Testis (tissue), 2 donors: ENCODE data around the gene FRAT2.

Experiments
- POLR2A ChIP-seq: fragments of 450-650 bp; IDR thresholded peaks from one replicate; pipeline ENCODE4 v1.6.1; 2017; ENCODE audit warnings: antibody characterized with exemption, mild to moderate bottlenecking, moderate library complexity
- TF ChIP-seq, protein P1 (sequence below), 3 experiments: fragments of 450-650 bp in 2 of 3; fragments of 200-600 bp in 1 of 3; sonication (generic) in 1 of 3; IDR thresholded peaks; one replicate each; pipeline ENCODE4 v1.5.1; 2016 to 2019; ENCODE audit warnings: antibody characterized with exemption in 3 of 3, mild to moderate bottlenecking in 2 of 3, moderate library complexity in 1 of 3

DNA sequence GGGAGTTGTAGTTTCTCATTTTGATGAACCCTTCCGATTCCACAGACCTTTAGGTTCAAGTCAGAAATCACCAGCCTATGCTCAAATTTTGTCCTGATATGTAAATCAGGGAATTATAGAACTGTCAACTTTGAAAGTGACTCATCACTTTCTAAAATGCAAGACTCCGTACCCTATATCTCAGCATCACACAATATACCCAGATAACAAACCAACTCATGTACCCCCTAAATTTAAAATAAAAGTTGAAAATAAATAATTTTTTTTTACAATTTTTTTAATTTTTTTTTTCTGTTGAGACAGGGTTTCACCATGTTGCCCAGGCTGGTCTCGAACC lies 41.7 kb downstream of the FRAT2 start:
- TF ChIP-seq, protein P1, sequence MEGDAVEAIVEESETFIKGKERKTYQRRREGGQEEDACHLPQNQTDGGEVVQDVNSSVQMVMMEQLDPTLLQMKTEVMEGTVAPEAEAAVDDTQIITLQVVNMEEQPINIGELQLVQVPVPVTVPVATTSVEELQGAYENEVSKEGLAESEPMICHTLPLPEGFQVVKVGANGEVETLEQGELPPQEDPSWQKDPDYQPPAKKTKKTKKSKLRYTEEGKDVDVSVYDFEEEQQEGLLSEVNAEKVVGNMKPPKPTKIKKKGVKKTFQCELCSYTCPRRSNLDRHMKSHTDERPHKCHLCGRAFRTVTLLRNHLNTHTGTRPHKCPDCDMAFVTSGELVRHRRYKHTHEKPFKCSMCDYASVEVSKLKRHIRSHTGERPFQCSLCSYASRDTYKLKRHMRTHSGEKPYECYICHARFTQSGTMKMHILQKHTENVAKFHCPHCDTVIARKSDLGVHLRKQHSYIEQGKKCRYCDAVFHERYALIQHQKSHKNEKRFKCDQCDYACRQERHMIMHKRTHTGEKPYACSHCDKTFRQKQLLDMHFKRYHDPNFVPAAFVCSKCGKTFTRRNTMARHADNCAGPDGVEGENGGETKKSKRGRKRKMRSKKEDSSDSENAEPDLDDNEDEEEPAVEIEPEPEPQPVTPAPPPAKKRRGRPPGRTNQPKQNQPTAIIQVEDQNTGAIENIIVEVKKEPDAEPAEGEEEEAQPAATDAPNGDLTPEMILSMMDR (IDR thresholded peaks at IDR 0.05) = no peak
- no peak for TF ChIP-seq POLR2A
